Activated naive CD4-positive, alpha-beta T cell treated with anti-CD3 and anti-CD28 coated beads, Interleukin-2, amount 50 U/mL, for 16 hours (primary cell): Measurements from ENCODE around the gene BLOC1S4.

Source experiments
- DNase-seq: peaks from one replicate; pipeline ENCODE4 v3.0.0-alpha.2; 2020

The BLOC1S4 gene

DNA sequence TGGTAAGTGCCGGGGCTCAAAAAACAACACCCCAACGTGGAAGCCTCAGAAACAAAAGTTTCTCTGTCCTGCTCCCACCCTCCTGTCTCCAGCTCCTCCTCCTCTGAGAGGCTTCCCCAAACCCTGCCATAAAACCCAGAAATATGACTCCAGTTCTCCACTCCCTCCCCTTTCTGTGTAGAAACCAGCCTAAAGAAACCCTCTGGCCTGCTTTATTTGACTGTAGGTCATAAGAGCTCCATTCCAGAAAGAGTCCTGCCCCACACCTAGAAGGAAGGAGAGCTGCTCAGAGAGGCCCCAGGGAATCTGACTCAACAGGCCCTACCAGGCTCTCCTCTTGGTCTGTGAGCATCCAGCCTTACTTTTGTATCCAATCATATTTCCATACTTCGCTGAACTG, 23.2 kb upstream of the BLOC1S4 start:
- DNase-seq = no peak

DNA sequence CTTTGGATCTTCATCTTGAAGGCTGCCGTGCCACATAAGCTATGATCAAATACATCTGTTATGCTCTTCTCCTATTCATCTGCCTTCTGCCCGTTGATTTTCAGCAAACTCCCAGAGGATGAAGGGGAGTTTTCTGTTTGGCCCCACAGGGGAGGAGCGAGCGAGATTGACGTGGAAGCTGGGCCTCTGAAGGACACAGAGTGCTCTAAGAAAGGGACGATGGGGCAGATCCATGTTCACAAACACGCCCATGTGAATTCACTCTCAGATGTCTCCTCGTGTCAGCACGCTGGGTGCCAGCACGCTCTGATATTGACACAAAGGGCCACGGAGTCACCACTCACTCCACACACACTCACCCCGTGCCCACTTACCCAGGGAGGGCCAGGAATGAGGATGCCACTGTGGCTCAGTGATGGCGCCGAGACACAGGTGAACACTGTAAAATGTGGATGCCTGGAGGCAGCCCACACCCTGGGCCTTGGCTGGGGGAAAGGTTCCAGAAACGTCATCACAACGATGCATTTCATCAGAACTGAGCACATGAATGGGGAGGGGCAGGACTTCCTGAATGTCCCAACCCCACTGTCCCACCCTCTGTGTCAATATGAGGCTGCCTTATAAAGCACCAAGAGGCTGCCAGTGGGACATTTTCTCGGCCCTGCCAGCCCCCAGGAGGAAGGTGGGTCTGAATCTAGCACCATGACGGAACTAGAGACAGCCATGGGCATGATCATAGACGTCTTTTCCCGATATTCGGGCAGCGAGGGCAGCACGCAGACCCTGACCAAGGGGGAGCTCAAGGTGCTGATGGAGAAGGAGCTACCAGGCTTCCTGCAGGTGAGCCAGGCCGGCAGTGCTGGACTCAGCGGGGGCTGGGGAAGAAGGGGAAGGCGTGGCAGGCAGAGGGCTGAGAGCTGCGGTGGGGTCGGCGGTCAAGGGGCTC, 22.5 kb upstream of the BLOC1S4 start, which contains the start of gene S100P:
Gene S100P (plus strand): TSS at position 648 of the 946 bp plus-strand sequence. CDS start 55 bp downstream, at position 703.
- DNase-seq = no peak

DNA sequence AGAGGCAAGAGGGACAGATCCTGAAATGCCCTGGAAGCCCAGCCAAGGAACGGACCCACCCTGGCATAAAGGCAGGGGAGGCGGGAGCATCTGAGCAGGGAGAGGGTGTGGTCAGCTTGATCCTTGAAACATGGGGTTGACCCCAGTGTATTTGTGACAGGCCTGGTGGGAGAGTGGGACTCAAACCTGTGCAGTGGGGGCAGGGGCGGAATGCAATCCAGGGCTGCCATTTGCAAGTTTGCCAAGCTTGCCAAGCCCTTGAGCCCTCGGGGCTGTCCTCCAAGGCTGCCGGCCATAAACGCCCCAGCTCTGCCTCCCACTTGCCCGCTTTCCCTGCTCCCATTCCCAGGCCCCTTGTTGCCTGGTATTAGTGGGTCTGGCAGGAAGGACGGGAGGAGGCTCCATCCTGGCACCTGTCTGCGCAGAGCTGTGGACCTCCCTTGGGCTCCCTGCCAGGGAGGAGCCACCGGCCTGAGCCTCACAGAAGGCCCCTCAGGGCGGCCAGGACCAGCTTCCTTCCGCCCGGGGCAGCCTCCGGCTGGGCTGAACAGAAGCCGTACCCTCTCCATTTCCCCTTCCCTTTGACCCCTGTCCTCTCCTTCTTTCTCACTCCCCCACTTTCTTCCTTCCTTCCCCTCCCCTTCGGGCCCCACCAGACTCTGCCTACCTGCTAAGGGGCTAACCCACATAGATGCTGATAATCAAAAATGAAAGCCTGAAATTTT, 21.6 kb upstream of the BLOC1S4 start:
- DNase-seq = no peak

DNA sequence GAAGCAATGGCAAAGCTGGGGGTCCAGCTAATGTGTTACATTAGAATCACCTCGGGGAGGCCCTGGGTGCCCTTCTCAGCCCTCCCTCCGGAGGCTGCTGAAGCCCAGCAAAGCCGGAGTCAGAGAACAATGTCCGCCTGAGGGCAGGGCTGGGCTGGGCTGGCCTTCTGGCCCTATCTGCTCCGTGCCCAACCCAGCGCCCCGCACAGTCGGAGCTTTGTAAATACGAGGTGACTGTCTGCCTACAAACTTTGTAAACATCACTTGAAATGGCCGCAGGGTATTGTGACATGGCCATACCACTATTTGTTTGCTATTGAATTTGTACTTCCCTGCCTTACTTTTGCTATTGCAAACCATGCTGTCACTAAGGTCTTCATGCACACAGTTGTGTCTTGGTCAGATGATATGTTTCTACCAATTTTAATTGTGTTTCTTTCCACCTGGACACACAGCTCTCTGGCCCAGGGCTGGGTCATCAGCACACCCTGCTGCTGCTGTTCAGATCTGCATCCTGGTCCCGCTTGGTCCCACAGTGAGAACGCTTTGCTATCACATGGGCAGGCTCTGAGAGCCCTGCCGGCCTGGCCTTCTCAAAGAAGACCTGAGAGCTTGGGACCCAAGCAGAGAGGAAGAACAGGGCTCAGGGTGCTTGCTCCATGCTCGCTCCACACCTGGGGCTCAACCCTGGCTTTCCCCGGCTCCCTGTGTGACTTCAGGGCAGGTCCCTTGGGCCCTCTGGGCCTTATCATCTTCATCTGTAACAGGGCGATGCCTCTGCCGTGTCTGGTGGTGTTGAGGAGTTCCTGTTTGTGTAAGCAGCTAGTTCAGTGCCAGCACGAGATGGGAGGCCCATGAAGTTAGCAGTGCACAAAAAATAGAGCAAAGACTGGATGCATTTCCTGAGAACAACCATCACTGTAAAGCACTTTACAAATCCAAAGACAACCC, 20.0 kb upstream of the BLOC1S4 start:
- DNase-seq = no peak

DNA sequence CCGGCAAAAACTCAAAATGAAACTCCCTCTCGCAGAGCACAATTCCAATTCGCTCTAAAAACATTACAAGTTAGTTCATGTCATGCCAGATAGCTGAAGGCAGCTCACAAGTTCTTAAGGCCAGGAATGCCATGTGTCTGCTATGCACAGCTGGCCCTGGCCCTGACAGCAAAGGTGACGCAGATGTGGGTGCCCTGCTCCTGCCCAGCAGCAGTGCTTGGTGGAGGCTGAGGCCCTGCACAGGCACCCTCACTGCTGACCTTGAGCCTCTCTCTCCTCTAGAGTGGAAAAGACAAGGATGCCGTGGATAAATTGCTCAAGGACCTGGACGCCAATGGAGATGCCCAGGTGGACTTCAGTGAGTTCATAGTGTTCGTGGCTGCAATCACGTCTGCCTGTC, 19.4 kb upstream of the BLOC1S4 start:
- no peak for DNase-seq

DNA sequence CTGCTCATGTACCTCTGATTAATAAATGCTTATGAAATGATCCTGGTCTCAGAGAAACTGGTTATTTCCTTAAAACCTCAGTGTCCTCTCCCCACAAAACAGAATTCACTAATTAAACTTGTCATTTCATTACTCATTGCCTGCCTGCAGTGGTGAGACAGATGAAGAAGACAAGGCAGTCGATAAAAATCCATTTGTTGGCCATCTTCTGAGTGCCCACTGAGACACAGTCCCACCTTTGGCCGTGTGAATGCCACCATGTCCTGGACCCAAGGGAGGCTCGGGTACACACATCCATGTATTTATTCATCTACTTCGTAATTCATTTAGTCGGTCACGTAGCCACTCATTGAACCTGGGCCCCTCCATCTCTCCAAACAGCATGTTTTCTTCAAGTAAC, 18.8 kb upstream of the BLOC1S4 start:
- no peak for DNase-seq

DNA sequence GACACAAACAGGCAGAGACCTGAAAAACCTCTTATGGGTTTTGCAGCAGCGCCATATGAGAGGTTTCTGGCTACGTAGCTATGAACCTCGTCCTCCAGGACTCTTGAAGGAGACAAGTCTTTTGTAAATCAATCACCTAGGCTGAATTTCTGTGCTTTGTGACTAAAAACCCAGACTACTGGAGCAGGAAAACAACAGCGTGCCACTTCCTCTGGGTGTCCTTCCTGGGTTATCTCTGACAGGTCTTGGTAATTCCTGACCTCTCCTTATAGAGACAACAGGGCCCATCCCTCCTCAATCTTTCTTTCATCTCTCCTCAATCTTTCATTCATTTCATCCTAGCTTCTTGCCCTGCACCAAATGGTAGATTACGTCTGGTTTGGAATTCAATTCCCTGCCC, 16.6 kb upstream of the BLOC1S4 start:
- DNase-seq = no peak

DNA sequence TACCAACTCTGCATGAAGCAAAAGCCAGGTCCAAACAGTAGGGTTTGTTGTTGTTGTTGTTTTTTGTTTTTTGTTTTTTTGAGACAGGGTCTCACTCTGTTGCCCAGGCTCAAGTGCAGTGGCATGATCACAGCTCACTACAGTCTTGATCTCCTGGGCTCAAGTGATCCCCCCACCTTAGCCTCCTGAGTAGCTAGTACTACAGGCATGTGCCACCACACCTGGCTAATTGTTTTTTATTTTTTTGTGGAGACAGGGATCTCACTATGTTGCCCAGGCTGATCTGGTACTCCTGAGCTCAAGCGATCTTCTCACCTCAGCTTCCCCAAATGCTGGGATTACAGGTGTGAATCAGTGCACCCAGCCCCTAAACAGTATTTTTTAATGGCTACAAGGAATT, 16.1 kb upstream of the BLOC1S4 start:
- no peak for DNase-seq

DNA sequence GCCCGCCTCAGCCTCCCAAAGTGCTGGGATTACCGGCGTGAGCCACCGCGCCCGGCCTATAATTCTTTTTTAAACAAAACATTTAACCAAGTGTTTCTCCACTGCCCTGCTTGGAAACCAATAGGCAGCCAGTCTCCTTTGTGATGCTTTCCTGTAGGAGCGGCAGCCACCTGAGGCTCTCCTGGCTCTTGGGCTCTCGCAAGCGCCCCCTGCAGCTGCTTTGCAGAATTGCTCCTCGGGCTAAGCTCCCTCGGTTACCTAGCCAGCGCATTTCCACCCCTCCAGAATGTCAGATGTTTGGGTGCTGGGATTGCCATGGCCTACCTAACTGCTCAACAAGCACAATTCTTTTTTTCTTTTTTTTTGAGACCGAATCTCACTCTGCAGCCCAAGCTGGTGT, 14.6 kb upstream of the BLOC1S4 start:
- DNase-seq = no peak

DNA sequence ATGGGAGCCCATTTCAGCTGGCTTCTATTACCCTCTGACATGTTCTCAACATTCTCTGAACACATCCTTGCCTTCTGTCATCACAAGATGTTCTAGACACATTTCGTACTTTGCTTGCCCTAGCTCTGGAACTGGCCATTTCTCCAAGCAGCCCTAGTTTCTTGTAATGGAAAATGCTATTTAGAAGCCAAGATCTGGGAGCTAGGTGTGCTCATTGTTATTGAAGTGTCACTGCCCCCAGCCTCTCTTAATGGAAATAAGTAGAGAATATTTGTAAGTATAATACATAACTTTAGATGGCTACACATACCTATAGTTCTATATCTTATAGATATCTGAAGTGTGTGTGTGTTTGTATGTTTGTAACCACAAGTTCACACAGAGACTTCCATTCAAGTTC, 13.2 kb upstream of the BLOC1S4 start:
- no peak for DNase-seq

DNA sequence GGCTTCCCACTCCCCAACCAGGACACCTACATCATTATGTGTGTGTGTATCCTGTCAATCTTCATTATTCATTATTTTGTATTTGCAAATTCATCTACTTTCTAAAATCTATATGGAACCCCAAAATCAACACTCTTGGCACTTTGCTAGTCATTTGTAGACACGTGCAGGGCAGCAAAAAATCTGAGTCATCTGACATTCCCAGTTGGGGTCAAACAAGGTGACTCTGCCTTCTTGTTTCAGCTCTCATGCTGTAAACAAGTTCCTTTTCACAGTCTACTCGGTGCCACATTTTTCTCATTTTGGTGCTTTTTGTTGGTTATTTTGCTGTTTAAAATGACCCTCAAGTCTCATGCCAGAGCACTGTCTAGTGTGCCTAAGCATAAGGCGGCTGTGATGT, 12.2 kb upstream of the BLOC1S4 start:
- DNase-seq = no peak

DNA sequence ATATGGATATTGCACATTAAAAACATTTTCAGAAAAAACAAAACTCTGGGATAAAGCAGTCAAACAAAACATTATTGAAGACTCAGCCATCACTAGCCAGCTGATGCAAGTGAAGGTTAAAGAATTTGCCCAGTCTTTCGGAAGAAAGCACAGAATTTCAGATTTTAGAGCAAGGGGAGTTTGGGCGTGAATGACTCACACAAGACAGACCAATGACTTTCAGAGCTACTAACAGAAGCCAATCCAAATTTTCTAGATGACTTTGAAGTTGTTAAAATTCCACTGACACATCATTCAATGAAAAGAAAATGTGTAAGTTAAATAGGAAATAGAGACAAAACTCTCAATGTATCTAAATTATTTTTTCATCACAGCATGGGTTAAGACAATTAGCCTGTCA, 10.3 kb upstream of the BLOC1S4 start:
- DNase-seq = no peak

DNA sequence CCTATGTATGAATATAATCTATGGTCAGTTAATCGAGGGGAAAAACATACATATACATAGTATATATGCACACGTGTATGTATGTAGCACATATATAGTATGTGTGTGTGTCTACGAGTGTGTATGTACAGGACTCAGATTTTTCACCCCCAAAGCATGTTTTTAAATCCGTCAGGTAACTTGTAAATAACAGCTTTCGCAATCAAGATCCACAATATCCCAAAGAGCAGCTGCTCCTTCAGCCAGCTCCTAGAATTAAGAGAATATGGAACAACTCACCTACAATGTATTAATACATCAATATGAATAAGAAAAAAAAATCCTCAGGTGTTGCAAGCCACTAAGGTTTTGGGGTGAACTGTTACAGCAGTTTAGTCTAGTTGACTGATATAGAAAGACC, 9.8 kb upstream of the BLOC1S4 start:
- DNase-seq = no peak

DNA sequence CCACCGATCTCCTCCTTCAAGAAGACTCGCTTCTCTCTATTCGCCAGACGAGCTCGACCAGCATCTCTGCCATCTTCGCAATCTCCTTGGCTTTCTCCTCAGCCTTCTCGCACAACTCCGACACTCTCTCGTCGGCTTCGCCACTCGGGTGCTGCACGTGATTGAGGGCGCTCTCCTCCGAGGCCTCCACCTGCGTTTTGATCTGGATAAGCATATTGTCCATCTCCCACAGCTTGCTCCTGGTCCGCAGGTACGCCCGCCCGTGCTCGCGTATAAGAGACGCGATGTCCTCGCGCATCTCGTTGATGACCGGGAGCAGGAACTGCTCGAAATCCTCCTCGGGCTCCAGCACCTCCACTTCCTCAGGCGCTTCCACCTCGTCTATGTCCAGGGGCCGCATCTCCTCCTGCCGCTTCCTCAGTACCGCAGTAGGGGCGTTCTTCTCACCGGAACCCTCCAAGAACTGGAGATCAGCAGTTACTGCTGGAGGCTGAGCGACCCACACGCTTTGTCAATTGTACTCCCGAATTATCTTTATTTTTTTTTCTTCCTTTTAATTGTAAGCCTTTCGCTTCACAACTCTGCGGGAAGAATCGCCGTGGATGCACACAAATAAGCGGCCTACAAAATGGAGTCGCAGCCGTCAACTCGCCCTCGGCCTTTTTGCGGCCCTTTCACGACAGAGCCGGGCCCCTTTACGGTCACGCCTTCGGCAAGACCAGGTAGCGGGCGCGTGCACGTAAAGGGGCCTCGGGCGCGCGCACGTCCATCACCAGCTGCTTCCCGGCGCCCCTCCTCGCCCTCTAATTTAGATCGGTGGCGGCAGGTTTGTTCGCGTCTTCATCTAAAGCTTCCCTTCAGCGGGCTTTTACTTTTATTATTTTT, 6.5 kb upstream of the BLOC1S4 start, which contains the start of gene MRFAP1L1:
Gene MRFAP1L1 (minus strand): TSS at position 636 of the 885 bp plus-strand sequence. CDS start 236 bp downstream, at position 400.
- DNase-seq = peak; percentile 98

DNA sequence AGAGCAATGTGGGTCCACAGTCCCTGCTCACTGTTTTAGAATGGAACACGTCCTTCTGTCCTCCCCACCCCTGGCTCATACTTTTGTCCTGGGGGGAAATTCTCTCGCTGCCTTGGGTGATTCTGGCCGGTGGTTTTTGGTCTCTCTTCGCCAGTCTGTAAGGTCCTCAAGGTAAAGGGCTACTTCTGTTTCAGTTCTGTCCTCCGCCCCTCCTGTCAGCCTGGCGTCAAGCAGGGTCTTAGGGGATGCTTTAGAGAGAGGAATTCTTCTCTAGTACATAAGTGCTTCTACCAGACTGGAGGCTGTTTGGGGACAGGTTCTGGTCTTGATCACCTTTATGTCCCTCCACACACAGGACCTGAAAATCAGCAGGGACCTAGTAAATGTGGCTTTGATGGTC, 5.7 kb upstream of the BLOC1S4 start:
- no peak for DNase-seq

DNA sequence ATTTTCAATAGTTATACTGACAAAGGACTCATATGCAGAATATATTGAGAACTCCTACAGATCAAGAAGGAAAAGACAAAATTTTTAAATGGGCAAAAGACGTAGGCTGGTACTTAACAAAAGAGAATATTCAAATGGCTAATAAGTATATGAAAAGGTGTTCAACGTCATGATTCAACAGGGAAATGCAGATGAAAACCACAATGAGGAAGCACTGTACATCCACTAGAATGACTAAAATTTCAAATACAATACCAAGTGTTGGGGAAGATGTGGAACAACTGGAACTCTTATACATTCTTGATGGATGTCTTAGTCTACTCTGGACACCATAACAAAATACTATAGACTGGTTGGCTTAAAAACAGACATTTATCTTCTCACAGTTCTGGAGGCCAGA, 5.0 kb upstream of the BLOC1S4 start:
- DNase-seq = no peak

DNA sequence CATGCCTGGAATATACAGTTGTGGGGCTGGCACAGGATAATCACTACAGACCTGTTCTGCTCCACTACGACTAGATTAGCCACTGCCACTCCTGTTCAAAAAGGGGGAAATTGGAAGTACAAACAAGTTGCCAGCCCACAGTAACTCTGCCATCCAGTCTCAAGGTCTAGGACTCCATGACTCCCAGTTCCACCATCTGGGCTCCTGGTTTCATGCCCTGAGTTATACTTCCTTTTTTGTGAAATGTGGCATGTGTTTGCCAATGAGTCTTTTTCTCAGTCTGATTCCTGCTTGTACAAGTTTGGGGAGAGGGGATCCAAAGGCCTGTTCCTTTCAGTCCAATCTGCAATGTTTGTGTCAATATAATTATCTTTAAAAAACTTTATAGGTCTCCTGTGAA, 1.0 kb upstream of the BLOC1S4 start:
- no peak for DNase-seq

DNA sequence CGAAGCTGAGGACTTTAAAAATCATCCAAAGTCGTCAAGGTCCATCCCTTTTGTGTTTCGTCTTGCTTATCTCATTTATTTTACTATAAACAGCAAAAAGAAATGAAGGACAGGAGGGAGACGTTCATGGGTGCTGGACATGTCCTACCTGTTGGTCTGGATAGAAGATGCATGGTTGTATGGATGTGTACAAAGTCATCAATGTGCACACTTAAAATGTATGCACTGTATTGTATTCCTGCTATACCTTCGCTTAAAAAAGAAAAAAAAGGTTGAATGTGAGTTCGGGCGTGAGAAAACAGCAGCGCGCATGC, 313 bp upstream of the BLOC1S4 start:
- no peak for DNase-seq

DNA sequence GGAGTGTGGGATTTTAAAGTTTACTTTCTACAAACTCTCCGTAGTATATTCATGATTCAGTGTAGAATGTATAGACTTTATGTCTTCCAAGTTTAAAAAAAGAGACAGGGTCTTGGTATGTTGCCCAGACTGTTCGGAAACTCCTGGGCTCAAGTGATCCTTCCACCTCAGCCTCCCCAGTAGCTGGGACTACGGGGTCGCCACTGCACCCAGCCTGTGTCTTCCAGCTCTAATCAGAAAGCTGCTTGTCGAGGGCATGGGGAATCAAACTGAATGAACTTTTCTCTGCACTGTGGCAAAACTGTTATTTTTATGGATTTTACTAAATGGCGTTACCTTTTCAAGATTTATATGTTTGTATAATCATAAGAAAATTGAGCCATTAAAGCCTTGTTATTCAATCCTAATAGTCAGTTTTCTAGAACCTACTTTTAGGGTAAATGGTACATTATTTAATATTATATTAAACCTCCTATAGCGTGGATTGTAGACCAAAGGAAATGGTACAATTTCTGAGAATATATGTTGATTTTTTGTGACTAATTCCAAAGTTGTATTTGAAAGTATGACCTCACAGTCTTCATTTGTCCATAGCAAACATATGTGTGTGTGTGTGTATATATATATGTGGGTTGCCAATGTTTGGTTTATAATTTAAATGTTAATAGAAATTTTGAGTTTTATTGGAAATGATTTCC, 1.1 kb downstream of the BLOC1S4 start:
- no peak for DNase-seq

DNA sequence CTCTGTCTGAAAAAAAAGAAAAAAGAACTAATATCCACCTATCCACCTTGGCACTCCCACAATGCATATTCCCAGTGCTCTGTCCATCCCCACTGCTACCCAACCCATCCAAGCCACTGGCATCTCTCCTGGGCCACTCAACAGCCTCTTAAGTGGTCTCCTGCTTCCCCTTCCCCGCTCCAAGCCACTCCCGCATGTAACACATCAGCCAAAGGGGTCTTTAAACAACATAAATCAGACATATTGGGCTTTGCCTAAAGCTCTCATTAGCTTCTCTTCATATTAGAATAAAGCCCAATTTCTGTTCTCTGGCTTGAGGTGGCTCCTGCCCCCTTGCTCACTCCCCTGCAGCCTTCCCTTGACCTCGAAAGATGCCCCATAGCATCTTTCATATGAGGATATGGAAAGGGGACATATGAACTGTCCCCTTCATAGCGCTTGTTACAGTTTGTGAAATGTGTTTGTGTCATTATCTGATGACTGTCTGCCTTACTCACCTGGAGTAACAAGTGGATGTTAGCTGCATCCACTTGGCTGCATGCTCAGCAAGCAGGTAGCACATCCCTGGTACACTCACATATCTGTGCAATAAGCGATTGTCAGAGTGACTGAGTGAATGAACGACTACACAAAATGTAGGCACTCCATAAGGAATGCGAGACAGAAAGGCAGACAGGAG, 3.1 kb downstream of the BLOC1S4 start:
- no peak for DNase-seq
